DMS79 treated with DMSO at 0.1 percent for 48 hours (cell line): Measurements from ENCODE around the gene GSE1.

Source experiments
- DNase-seq: peaks from one replicate; lab custom pipeline; 2025; lab: John Stamatoyannopoulos, UW

The GSE1 gene

DNA sequence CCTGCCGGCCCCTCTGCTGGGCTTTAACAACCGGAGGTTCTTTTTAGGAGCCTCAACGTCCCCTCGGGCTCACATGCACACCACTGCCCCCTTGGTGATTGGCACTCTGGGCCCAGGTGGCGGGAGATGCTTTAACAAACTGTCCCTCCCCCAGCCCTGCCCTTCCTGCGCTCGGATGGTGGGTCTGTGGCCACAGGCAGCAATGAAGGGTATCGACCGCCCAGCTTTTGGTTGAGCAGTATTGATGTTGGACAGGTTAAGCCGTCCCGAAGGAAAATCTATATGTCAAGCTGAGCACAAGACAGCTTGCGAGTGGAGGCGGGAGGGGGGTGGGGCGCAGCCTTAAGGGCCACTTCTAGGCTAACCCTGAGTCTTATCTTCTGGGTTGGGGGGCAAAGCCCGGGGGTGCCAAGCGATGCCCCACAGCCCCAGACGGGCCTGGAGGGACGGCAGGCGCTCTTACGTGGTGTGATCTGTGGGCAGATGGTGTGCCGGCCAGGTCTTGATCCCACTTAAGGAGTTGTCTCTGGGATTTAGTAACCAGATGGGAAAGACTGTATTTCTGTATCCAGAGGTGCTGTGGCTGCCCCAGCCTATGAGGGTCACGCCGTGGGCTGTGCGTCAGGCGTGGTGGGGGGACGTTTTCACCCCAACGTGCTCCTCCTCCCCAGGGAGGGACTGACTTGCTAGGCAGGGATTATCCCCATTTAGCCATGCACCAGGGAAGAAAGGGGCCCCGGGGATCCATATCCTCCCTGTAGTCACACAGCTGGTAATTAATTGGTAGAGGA is 6.2 kb downstream of the GSE1 start:
- DNase-seq = no peak

DNA sequence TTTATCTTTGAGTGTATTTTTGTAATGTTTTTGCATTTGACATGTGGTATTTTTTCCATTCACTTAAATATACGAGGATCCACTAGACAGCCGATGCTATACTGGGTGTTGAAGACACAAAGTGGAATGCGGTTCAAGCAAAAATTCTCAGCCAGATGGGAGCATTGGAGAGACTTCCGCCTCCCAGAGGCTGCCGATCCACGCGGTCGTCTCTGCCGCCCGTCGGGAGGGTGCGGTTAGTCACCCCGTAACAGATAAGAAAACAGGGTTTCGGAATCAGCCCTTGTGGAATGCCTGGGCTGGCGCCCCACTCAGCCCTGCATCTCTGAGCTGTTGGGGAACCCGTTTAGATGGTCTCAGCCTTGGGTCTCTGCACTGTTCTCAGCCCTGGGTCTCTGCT is 7.3 kb downstream of the GSE1 start:
- DNase-seq = no peak

DNA sequence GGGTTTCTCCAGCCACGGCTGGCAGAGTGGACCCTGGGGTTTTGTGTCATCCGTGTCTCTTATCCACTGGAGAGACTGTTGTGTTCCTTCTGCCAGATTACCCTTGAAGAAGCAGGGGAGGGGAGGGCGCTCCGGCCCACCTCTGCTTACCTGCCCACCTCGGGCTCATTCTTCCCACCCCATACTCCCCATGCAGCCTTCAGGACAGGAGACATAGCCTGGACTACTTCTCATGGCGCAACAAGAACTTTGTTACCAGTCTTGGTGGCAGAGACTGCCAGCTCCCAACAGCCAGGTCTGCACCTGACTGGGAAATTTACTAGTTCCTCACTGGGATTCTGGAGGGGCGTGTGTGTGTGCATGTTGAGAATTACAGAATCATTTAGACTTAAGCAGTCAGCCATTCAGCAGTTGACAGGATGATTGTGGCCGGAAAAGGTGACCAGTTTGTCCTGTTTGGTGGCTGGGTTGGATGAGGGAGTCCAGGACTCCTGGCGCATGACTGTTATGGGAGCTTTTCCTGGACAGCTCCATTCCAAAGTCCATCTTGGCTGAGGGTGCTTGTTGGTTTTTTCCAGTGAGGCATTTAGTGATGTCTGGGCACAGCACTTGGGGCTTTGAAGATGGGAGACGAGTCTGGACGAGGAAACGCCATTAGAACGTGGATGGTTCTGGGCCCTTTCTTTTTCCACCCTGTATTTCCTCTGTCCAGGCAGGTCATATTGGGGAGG is 8.7 kb downstream of the GSE1 start:
- DNase-seq = no peak

DNA sequence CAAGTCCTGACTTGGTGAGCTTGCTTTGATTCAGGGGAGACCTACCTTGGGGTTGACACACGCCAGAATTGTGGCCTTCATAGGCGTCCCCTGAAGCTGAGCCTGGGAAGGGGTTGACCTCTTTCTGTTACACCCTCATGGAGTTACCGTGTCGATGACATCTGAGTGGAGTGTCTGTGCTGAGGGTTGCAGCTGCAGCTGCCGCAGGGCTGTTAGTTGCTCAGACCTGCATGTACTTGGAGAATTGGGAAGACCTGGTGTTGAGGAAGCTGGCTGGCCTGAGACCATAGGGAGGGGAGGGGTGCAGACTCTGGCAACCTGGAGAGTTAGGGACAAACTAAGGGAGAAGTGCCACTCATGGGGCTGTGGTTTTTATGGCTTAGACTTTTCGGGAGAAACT is 9.6 kb downstream of the GSE1 start:
- peak; percentile 2 for DNase-seq

DNA sequence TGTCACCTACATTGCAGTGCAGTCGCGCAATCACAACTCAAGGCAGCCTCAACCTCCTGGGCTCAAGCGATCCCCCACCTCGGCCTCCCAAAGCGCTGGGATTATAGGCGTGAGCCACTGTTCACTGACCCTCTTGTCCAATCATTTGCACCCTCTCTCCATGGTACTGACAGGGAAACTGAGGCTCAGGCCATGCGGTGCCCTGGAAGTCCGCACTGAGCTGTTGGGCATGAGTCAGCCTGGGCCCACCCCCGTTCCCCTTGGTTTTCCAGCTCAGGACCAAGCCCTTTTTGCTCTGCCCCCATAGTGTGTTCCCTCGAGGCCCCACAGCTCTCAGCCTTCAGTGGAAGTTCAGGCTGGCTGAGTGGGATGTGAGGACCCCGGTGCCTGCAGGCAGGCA is 10.1 kb downstream of the GSE1 start:
- DNase-seq = no peak

DNA sequence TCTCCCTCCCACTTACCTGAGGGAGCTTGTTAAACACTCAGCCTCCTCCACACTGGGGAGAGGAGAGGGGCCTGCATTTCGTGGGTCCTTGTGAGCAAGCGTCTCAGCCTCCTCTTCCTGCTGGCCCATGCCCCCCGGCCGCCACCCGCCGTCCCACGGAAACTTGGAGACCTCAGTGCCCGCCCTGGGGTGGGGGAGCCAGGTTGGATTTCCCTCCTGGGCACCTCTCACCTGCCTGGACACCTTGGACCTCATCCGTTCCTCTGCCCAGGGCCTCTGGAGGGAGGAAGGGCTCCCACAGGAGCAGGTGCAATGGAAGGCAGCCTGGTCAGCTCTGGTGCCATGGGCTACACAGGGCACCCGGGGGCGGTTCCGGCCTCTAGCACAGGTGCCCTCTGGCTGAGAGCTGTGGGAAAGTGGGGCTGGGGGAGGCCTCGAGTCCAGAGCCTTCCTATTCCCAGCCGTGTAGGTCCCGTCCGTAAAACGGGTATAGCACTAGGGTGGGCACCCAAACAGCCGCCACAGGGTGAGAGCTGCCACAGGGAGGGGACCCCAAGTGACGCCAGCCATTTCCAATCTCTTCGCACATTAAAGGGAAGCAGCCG is 11.0 kb downstream of the GSE1 start:
- DNase-seq = no peak

DNA sequence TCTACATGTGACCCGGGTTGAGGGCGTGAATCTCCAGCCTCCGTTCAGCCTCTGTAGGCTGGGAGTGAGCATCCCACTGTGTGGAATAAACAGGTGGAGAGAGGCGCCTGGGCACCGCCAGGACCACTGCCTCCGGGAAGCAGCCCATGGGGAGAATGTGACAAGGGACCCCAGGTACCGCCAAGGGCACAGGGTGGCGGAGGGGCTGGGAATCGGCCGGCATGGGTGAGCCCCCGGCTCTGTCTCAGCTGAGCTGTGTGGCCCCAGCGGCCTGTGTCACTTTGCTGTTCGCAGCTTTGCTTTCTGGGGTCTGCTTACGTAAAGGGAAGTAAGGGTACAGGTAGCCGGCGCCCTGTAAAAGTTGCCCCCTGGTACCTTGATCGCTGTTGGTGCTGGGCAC is 11.5 kb downstream of the GSE1 start:
- no peak for DNase-seq

DNA sequence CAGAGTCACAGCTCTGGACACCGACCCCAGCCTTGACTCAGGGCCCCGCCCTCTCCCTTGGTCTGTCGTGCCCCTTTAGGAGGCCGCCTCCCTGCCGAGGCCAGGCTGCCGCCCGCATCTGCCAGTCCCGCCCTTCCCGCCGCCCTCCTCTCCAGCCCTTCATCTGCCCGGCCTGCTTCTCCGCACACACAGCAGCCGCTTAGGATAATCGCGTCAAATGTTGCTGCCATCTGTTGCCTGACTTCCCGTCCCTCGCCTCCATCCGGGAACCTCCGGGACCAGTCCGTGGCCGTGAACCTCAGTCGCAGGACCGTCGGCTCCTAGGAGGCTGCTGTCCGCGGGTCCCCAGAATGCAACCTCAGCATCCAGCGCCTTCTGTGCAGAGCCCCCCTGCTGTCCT is 11.9 kb downstream of the GSE1 start:
- DNase-seq = no peak

DNA sequence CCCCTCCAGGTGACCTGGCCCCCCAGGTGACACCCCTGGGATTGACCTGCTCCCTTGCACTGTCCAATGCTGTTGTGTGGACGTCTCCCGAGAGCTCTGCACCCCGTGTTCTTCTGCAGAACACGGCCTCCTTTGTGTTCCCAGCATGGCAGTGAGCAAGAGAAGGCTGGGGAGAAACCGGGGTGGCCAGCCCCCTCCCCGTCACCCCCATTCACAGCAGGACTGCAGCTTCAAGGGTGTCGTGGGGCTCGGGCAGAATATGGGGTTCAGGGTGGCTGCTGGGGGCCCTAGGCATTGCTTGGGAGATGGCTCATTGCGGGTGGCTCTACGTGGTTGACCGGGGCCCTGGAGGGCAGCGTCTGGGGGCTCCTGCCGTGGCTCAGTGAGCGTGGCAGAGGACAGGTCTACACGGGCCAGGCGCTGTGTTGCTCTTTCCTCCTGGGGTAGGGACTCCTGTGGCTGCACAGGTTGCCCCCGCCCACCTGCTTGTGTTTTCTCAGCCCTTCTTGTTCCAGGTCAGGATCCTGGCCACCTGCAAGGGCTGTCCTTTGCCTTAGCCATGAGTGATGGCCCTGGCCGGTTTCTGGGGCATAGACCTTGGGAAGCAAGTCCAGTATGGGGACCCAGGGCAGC is 12.5 kb downstream of the GSE1 start:
- no peak for DNase-seq

DNA sequence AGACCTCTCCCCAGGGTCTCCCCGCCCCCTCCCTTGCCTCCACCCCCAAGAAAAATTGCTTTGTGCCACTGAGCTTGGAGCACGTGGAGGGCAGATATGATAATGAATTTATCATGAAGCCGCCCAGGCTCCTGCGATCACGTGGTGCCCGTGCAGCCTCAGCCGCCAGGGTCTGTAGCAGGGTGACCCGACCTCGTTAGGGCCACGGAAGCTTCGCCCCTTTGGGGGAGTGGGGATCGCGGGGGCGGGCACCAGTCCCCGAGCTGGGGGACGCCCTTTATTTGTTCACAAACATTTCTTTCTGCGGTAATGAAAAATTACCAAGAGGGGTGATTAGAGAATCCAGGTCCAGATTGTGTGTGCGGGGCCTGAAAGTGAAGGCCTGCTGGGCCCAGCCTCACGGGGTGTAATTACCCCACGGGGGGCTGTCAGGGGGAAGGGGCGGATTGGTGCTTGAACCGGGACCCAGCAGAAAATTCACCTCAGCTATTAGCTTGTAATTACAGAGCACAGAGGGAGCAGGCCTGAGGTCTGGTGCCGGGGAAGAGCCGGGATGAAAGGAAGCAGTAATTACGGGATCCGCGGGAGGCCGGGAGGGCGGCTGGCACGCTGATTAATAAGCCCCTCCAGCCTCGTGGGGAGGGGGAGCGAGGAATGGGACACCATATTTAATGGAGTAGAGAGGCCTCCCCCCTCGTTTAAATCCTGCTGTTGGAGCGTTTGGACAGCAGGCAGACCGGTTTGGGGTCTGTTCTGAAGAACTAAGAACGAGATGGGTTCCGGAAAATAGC is 13.3 kb downstream of the GSE1 start:
- peak; percentile 15 for DNase-seq

DNA sequence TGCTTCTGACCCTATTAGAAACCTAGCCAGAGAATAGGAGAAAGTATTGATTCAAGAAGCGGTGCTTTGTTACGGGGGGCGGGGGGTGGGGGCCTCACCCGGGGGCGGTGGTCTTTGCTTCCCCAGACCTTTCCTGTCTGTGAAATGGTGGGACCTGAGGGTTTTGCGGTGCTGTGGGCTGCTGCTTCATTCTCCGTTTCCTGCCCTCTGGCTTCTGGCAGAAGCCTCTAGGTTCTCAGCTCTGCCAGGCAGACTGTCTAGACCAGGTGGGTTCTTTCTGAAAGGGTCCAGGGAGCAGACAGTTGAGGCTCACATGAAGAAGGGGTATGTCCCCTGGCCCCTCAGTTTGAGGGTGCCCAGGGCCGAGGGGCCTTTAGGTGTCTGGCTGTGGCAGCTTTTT is 14.0 kb downstream of the GSE1 start:
- DNase-seq = no peak

DNA sequence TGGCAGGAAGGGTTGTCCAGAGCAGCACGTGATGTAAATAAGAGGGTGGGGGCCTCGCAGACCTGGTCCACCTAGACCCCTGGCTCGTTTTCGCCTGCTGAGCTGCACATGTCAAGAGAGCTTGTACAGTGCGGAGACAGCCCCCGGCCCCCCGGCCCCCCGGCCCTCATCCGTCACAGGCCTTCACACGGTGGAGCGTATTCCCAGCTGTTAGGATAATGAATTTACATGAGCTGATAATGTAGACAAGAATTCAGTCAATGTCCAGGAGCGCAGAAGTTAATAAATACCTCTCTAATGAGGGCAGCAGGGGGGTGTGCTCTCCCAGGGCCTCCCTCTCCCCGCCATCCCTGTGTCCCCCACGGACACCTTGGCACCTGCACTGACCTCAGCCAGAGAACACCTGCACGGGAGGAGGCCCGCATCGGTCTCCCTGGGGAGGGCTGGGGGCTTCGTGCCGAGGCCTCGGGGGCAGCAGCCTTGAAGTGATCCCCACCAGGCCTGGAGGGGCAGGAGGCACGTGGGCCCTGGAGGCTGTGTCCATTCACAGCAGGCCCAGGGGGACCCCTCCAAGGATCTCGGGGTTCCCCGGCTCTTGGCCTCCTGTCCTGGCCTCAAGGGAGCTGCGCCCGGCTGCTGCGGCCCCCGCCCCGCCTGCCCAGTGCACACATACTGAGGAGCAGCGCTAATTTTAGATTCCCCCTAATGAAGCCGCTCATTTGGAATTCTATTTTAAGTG is 14.6 kb downstream of the GSE1 start:
- DNase-seq = no peak

DNA sequence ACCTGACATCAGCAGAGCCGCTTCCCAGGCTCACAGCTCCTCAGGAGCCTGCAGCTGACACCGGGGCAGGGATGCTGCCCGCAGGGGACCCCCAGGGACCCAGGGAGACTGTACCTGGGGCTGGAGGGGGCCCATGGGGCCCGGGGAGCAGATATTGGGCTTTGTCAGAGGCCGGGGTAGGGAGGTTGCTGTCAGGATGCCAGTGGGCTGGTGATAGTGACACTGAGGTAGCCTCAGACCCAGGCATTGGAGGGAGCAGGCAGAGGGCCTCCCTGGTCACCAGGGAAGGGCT is 15.1 kb downstream of the GSE1 start:
- no peak for DNase-seq

DNA sequence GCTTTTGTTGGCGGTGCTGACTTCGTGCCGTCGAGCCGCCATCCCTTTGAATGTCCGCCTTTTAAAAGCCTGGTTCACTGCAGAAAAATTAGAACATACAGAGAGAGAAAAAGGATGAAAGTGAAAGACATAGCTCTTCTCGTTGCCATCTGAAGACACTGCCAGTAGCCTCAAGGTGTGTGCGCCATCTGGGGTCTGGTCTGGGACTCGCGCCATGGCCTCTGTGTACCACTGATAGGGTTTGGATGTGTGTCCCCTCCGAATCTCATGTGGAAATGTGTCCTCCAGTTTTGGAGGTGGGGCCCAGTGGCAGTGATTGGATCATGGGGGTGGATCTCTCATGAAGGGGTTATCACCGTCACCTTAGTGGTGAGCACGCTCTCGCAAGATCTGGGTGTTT is 15.5 kb downstream of the GSE1 start:
- no peak for DNase-seq

DNA sequence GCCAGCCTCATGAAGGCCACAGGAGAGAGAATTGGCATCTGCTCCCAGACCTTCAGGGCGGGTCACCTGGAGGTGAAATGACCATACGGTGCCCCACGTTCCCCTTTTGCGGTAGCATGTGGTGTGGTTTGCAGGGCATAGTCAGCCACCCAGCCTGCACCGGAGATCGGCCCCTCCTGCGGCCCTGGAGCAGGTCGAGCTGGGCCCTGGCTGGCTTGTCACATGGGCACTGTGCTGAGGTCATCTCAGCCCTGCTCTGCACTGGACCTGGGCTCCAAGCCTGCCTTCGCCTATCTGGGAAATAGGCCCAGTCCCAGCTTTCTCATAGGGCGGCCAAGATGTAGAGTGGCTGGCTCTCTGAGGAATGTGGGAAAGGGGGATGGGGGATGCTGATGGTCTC is 16.2 kb downstream of the GSE1 start:
- DNase-seq = no peak

DNA sequence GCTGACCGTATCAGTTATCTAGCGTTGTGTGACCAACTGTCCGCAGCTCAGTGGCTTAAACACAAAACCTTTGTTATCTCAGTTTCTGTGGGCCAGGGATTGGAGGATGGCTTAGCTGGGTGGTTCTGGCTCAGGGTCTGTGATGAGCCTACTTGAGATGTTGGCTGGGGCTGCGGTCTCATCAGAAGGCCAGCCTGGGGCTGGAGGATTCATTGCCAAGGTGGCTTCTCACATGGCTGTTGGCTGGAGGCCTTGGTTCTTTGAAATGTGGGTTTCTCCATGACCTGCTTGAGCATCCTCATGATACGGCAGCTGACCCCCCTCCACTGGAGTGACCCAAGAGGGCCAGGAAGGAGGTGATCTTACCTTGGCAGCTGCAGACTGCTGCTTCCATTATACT is 16.7 kb downstream of the GSE1 start:
- DNase-seq = no peak

DNA sequence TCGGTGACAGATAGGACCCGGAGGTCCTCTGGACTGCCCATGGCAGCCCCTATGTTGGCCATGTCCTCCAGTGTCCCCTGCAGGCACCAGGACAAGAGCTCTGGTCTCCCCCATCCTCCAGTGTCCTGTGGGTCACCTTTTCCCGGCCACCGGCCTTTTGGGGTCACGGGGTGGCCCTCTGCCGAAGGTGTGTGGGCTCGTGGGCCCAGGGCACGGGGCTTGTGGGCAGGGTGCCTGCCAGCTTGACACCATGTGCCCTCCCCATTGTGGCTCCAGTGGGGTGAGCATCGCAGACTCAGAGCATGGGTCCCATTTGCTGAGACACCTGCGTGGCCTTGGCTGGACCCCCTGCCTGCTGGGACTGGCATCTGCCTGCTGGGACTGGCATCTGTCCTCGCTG is 18.1 kb downstream of the GSE1 start:
- DNase-seq = no peak

DNA sequence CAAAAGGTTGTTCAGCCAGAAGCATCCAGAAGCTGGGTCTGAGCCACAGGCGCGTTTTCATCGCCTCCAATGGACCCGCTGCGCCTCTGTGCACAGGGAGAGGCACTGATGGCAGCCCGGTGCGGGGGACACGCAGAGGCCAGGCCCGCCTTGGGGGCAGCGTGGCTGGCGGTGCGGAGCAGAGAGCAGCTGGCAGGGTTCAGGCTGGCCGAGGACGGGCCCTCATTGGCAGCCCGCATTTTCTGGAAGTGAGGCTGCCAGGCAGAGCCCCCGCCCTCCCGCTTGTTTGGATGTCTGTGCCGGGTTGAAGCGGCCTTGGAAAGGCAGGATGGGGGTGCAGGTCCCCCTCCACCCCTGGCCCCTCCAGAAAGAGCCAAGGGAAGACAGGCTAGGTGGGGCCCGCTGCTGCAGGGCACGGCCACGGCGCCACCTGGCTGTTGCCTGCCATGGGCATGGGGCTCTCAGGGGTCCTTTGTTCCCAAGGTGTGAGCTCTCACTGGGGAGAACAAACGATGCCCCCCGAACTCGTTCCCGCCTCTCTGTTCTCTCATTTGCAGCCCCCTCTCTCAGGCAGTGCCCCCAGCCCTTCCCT is 18.8 kb downstream of the GSE1 start:
- no peak for DNase-seq

DNA sequence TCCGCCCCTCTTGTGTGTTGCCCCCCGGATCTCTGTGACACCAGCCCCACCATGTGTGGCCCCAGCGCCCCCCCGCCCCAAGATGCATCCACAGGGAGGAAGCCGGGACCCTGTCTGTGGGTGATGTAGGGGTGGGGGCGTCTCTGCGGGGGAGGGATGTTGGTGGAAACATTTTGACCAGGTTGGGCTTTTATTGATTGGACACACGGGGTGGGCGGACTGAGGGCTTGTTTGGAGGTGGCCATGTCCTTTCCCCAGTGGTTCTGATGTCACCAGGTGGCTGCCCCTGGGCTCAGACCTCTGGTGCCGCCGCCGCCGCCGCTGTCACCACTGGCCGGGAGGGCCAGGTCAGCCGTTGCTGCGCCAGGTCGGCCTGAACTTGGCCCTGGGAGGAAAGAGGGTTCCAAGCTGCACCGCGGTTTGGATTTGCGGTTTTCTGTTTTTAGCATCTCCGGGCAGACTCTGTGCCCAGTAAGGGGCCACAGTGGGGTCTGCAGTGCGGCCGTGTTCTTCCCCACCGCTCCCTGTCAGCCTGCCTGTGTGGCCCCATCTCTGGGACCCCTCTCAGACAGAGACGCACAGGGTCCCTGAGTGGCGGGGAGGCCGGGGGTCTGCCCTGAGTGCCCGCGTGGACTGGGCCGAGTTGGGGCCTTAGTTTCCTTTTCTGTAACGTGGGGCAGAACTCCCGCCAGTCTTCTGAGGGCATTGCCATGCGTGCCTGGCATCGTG is 19.8 kb downstream of the GSE1 start:
- DNase-seq = no peak

DNA sequence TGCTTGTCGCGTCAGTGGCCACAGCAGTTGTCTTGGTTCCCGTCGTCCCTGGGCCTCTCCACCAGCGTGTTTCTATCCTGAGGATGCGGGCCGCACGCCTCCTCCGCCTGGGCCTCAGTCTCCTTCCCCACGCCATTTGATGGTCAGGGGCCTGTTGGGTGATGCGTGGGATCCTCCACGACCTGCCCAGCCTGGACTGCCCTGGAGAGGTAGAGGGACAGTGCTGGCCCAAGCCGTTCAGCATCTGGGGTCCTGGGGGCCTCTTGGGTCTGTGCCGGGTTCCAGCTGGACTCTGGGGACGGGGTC is 20.3 kb downstream of the GSE1 start:
- DNase-seq = no peak

DNA sequence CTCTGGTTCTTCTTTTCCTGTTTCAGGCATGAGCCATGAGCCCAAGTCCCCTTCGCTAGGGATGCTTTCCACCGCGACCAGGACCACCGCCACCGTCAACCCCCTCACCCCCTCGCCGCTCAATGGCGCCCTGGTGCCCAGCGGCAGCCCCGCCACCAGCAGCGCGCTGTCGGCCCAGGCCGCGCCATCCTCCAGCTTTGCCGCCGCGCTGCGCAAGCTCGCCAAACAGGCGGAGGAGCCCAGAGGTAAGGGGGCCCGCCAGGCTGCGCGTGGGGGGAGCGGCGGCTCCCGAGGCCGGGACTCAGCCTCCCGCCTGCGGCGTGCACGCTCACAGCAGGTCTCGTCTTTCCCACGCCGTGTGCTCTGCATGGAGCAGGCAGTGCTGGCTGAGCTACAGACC is 20.8 kb downstream of the GSE1 start:
- DNase-seq = no peak
